GM12873 (cell line): ENCODE results near the gene IGF2BP2.

Experiments used
- CTCF ChIP-seq: IDR thresholded peaks from 2 replicates; pipeline ENCODE4 v1.5.1; 2012; ENCODE audit warnings: low read depth, mild to moderate bottlenecking, moderate library complexity, low read length, control low read depth; ENCODE audit not compliant: insufficient read depth; ENCODE audit errors: missing control alignments

IGF2BP2 gene

GRCh38 chr3:185786956-185787877 is 37.6 kb downstream of the IGF2BP2 start:
- TF ChIP-seq CTCF: no peak

DNA sequence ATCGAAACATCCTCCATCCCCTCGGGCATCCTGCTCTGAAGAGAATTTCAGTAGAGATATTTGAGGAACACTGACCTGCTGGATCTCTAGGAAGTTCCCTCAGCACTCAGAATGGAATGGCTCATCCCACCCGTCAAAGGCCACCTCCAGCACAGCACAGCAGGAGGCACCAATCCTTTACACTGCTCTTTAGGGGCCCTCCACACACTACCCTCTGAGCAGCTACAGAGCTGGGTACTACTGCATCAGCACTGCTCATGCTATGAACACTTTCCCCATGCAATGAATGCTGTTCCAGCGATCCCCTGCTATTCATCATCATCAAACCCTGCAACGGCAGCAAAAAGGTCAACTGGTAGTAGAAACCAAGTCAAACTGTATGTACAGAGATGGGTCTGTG is 40.5 kb downstream of the IGF2BP2 start:
- TF ChIP-seq CTCF: no peak

DNA sequence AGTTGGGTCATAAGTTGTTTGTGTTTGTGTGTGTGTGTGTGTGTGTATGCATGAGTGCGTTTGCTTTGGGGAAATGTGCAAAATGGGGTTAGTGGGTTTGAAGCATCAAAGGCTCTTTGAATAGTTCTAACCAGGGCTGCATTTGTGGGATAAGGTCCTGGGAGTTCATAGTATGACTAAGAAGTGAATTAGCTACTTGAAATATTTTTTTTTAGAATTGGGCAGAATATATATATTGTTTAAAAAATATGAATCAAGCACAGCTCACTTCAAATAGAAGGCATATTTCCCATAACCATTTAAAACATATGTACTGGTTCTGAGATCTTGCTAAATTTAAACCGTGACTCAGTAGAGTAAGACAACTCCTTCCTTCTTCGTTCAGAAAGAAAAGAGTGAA is 43.1 kb downstream of the IGF2BP2 start:
- no peak for TF ChIP-seq CTCF

- TF ChIP-seq CTCF: no peak
These were observed 45.4 kb downstream of the IGF2BP2 start for GRCh38 chr3:185779461-185779860.

DNA sequence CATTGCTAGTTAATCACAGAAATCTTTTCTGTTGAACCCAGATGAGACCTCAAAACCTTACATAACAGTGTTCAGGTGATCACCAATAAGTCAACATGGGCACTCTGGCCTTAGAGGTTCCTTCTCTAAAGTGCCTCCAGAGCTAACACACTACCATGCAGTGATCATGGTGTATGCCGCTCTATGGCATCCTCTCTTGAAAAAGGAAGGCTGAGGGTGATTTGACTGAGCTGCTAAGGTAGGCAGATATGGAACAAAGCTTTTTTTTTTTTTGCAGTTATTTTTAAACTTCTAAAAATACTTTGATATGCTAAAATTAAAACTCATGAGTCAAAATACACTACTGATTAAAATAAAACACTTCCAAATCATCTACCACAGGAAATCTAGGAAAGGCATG is 46.0 kb downstream of the IGF2BP2 start:
- no peak for TF ChIP-seq CTCF

- no peak for TF ChIP-seq CTCF
These were observed 46.7 kb downstream of the IGF2BP2 start for GRCh38 chr3:185778094-185778493.

DNA sequence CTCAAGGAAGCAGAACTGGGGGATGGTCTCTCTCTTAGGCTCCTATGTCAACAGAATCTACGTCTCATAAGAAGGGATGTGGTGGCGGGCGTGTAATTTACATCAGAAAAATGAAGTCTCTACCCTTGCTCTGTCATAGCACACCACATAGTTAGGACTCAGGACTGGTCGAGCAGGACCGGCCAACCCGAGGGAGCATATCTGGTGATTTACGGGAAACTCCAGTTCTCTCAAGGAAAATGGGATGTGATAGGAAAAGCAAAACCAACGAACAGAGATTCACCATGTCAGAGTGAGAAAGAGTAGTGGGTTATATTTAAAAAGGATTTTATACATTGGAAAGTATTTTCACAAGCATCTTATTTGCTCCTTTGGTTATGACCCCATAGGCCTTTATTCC is 54.7 kb downstream of the IGF2BP2 start:
- TF ChIP-seq CTCF: no peak
